HG03025 (cell line): ENCODE data around the gene ITGAX.

ENCODE experiments used
- ATAC-seq: cut with Tn5 transposase; IDR thresholded peaks from one replicate; pipeline ENCODE4 v1.9.1; 2021; ENCODE audit warnings: mild to moderate bottlenecking, moderate library complexity; ENCODE audit not compliant: unreplicated experiment, low FRiP score

ITGAX gene

DNA sequence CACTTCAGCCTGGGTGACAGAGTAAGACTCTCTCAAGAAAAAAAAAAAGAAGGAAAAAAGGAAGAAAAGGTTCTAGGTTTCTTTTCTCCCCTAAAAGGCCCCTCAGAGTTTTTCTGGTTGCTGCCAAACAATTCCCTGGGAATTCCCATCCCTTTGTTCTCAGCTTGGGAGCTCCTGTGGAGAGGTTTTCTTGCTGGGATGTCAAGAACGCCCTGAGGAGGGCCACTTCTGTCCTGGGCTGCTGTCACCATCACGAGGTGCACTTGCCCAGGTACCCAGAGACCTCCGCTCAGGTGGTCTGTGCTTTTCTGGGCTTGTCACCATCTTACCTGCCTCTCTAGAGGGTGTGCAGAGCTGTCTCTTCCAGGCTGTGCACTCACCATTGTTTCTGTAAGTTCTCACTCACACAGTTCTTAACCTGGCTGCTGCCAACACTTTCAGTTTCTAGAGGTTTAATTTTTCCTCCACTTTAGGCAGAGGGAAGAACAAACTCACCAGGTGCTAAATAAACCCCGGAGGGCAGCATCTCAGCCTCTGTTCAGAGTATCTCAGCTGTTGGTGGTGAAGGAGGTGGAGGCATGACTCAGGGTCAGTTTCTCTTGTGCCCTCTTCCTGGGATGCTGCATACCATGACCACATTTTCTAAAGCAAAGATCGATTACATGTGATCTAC is 75.5 kb downstream of the ITGAX start:
- no peak for ATAC-seq
